MM.1S (cell line): ENCODE data around the gene LY86.

ENCODE experiments used
- CTCF ChIP-seq: fragments of 300-600 bp; sonication (generic); IDR thresholded peaks from 2 replicates; pipeline ENCODE4 v1.5.1; 2016; ENCODE audit warnings: antibody characterized with exemption, low read length, mixed read lengths
- EZH2 ChIP-seq: fragments of 300-600 bp; sonication (generic); optimal IDR thresholded peaks from 2 replicates; pipeline ENCODE3; 2017; ENCODE audit warnings: low read depth, mild to moderate bottlenecking, antibody characterized with exemption, low read length, mixed read lengths
- EZH2phosphoT487 ChIP-seq: fragments of 300-600 bp; sonication (generic); IDR thresholded peaks from 2 replicates; pipeline ENCODE4 v1.6.1; 2018; ENCODE audit warnings: antibody characterized with exemption, low read length

GRCh38 chr6:6583836-6584235 lies 4.7 kb upstream of the LY86 start:
- TF ChIP-seq CTCF (no peak), EZH2 (no peak), EZH2phosphoT487 (no peak)
